Dendritic cell treated with granulocyte-macrophage colony-stimulating factor and Interleukin-4, amounts not matched to agents 40 ng/mL and 50 ng/mL, for 4 days (primary cell): ENCODE measurements around the gene LTB4R.
A peak's percentile ranks its signal among the peaks of the same experiment; 100 is the strongest.
"Not testable (repeated sequence)": the region's sequence is repeated elsewhere in the genome, so short reads cannot be mapped to it uniquely, and the experiment has no call there.

Experiments used
- H3K27ac Mint-ChIP-seq: one replicate; pipeline ENCODE4 v1.8.0; 2022; ENCODE audit warnings: mild to moderate bottlenecking, mixed read lengths
- H3K27me3 Mint-ChIP-seq: one replicate; pipeline ENCODE4 v1.8.0; 2022; ENCODE audit warnings: mild to moderate bottlenecking, mixed read lengths
- H3K36me3 Mint-ChIP-seq: one replicate; pipeline ENCODE4 v1.8.0; 2022; ENCODE audit warnings: low read depth, mixed read lengths
- H3K4me1 Mint-ChIP-seq: one replicate; pipeline ENCODE4 v1.8.0; 2022; ENCODE audit warnings: low read depth, mixed read lengths
- H3K4me3 Mint-ChIP-seq: one replicate; pipeline ENCODE4 v1.8.0; 2022; ENCODE audit warnings: mild to moderate bottlenecking, moderate library complexity, mixed read lengths
- H3K9me3 Mint-ChIP-seq: one replicate; pipeline ENCODE4 v1.8.0; 2022; ENCODE audit warnings: mixed read lengths
- intact Hi-C: fragments of 100-400 bp; cut with micrococcal nuclease; formaldehyde crosslinking; loops from one replicate; pipeline ENCODE4 v1.15.0; 2022

The LTB4R gene

GRCh38 chr14:24314377-24315193, 3.3 kb downstream of the LTB4R start:
- H3K27ac Mint-ChIP-seq = peak overlapping the region; percentile 66
- peaks cover 99% of the 10 kb centered on the region for H3K4me1 Mint-ChIP-seq
- no peaks in the 10 kb centered on the region for H3K9me3 Mint-ChIP-seq
- peaks cover 5% of the 10 kb centered on the region for H3K27me3 Mint-ChIP-seq
- intact Hi-C loops = loop anchor here (1.0 kb wide), 1 partner anchor 15 kb away; no protein-coding TSS in a partner anchor
- peaks cover 24% of the 10 kb centered on the region for H3K36me3 Mint-ChIP-seq
- H3K4me3 Mint-ChIP-seq = no peak overlapping the region

- Mint-ChIP-seq H3K27me3 (peaks cover 8% of the 10 kb centered on the region), H3K27ac (peak overlapping the region; percentile 66), H3K36me3 (peaks cover 17% of the 10 kb centered on the region), H3K4me1 (peaks cover 92% of the 10 kb centered on the region), H3K4me3 (no peak overlapping the region), H3K9me3 (no peaks in the 10 kb centered on the region)
- intact Hi-C loops = no loop called here
Measured at GRCh38 chr14:24315243-24315806, 4.0 kb downstream of the LTB4R start.

- Mint-ChIP-seq H3K27ac (peak overlapping the region; percentile 66), H3K27me3 (peaks cover 8% of the 10 kb centered on the region), H3K4me1 (peaks cover 87% of the 10 kb centered on the region), H3K4me3 (no peak overlapping the region), H3K9me3 (no peaks in the 10 kb centered on the region), H3K36me3 (peaks cover 15% of the 10 kb centered on the region)
- intact Hi-C loops = no loop called here
Measured at GRCh38 chr14:24315807-24316596, 4.7 kb downstream of the LTB4R start.

- no peak overlapping the region for H3K4me3 Mint-ChIP-seq
- H3K36me3 Mint-ChIP-seq = peaks cover 15% of the 10 kb centered on the region
- intact Hi-C loops = no loop called here
- H3K27ac Mint-ChIP-seq = no peak overlapping the region
- H3K9me3 Mint-ChIP-seq = no peaks in the 10 kb centered on the region
- peaks cover 81% of the 10 kb centered on the region for H3K4me1 Mint-ChIP-seq
- peaks cover 8% of the 10 kb centered on the region for H3K27me3 Mint-ChIP-seq
Measured at GRCh38 chr14:24316597-24316950, 5.3 kb downstream of the LTB4R start.

GRCh38 chr14:24317141-24317928, 6.0 kb downstream of the LTB4R start:
- Mint-ChIP-seq H3K27me3 (peaks cover 8% of the 10 kb centered on the region), H3K36me3 (peaks cover 15% of the 10 kb centered on the region), H3K9me3 (no peaks in the 10 kb centered on the region), H3K4me3 (peak overlapping the region; percentile 14), H3K27ac (no peak overlapping the region), H3K4me1 (peaks cover 79% of the 10 kb centered on the region)
- intact Hi-C loops = no loop called here

GRCh38 chr14:24321212-24321975, 10.1 kb downstream of the LTB4R start:
- no peaks in the 10 kb centered on the region for H3K36me3 Mint-ChIP-seq
- peaks cover 64% of the 10 kb centered on the region for H3K4me1 Mint-ChIP-seq
- intact Hi-C loops = no loop called here
- H3K27ac Mint-ChIP-seq = no peak overlapping the region
- peaks cover 8% of the 10 kb centered on the region for H3K27me3 Mint-ChIP-seq
- H3K4me3 Mint-ChIP-seq = no peak overlapping the region
- H3K9me3 Mint-ChIP-seq = no peaks in the 10 kb centered on the region

GRCh38 chr14:24322672-24323071, 11.4 kb downstream of the LTB4R start:
- Mint-ChIP-seq H3K36me3 (no peaks in the 10 kb centered on the region), H3K4me3 (no peak overlapping the region), H3K9me3 (no peaks in the 10 kb centered on the region), H3K4me1 (peaks cover 64% of the 10 kb centered on the region), H3K27me3 (peaks cover 8% of the 10 kb centered on the region), H3K27ac (no peak overlapping the region)
- intact Hi-C loops = no loop called here

- H3K4me3 Mint-ChIP-seq = no peak overlapping the region
- H3K36me3 Mint-ChIP-seq = no peaks in the 10 kb centered on the region
- H3K27ac Mint-ChIP-seq = no peak overlapping the region
- peaks cover 61% of the 10 kb centered on the region for H3K4me1 Mint-ChIP-seq
- intact Hi-C loops = no loop called here
- H3K27me3 Mint-ChIP-seq = peaks cover 8% of the 10 kb centered on the region
- H3K9me3 Mint-ChIP-seq = no peaks in the 10 kb centered on the region
Measured at GRCh38 chr14:24323341-24323740, 12.0 kb downstream of the LTB4R start.

- Mint-ChIP-seq H3K27ac (peak overlapping the region; percentile 19), H3K27me3 (peaks cover 6% of the 10 kb centered on the region), H3K9me3 (no peaks in the 10 kb centered on the region), H3K36me3 (no peaks in the 10 kb centered on the region), H3K4me1 (peaks cover 61% of the 10 kb centered on the region), H3K4me3 (no peak overlapping the region)
- intact Hi-C loops = no loop called here
Measured at GRCh38 chr14:24324024-24324423, 12.7 kb downstream of the LTB4R start.

- H3K4me1 Mint-ChIP-seq = peaks cover 65% of the 10 kb centered on the region
- no peak overlapping the region for H3K27ac Mint-ChIP-seq
- no peaks in the 10 kb centered on the region for H3K36me3 Mint-ChIP-seq
- no peaks in the 10 kb centered on the region for H3K27me3 Mint-ChIP-seq
- H3K9me3 Mint-ChIP-seq = no peaks in the 10 kb centered on the region
- intact Hi-C loops = no loop called here
- H3K4me3 Mint-ChIP-seq = no peak overlapping the region
Measured at GRCh38 chr14:24325041-24325530, 13.8 kb downstream of the LTB4R start.

- H3K27me3 Mint-ChIP-seq = no peaks in the 10 kb centered on the region
- no peaks in the 10 kb centered on the region for H3K36me3 Mint-ChIP-seq
- peak overlapping the region; percentile 30 for H3K27ac Mint-ChIP-seq
- H3K4me1 Mint-ChIP-seq = peaks cover 74% of the 10 kb centered on the region
- H3K4me3 Mint-ChIP-seq = no peak overlapping the region
- intact Hi-C loops = no loop called here
- no peaks in the 10 kb centered on the region for H3K9me3 Mint-ChIP-seq
Measured at GRCh38 chr14:24325963-24326362, 14.7 kb downstream of the LTB4R start.

- Mint-ChIP-seq H3K36me3 (no peaks in the 10 kb centered on the region), H3K9me3 (no peaks in the 10 kb centered on the region), H3K4me3 (peak overlapping the region; percentile 49), H3K27ac (peak overlapping the region; percentile 81), H3K4me1 (peaks cover 83% of the 10 kb centered on the region), H3K27me3 (peaks cover 3% of the 10 kb centered on the region)
- intact Hi-C loops = no loop called here
Measured at GRCh38 chr14:24327303-24327702, 16.0 kb downstream of the LTB4R start.

- H3K36me3 Mint-ChIP-seq, H3K27me3 Mint-ChIP-seq: not testable (repeated sequence)
Measured at GRCh38 chr14:24327914-24328313, 16.6 kb downstream of the LTB4R start.

More at GRCh38 chr14:24327914-24328313, 16.6 kb downstream of the LTB4R start:
- intact Hi-C loops, H3K9me3 Mint-ChIP-seq, H3K4me3 Mint-ChIP-seq: not testable (repeated sequence)
- Mint-ChIP-seq H3K27ac (peak overlapping the region; percentile 81), H3K4me1 (peaks cover 83% of the 10 kb centered on the region)
